DOHH2 (cell line): Measurements from ENCODE around the gene SHROOM3.

Experiments
- H3F3A ChIP-seq: fragments of 200-600 bp; sonication (generic), shearing (Covaris generic); 2 replicates; pipeline ENCODE4 v1.6.0; 2016; ENCODE audit warnings: antibody characterized with exemption, mild to moderate bottlenecking; ENCODE audit not compliant: control insufficient read depth, insufficient read depth
- H3K27ac ChIP-seq: fragments of 200-600 bp; sonication (generic); 2 replicates; pipeline ENCODE4 v1.5.1; 2014; ENCODE audit warnings: low read depth, mild to moderate bottlenecking, low read length, moderate library complexity
- H3K27me3 ChIP-seq: fragments of 200-600 bp; sonication (generic); 2 replicates; pipeline ENCODE4 v1.6.1; 2014; ENCODE audit warnings: mild to moderate bottlenecking, low read length, mixed read lengths; ENCODE audit not compliant: control insufficient read depth
- H3K36me3 ChIP-seq: fragments of 200-600 bp; sonication (generic); 2 replicates; pipeline ENCODE4 v1.6.1; 2014; ENCODE audit warnings: mild to moderate bottlenecking, low read length, moderate library complexity, mixed read lengths; ENCODE audit not compliant: control insufficient read depth
- H3K4me1 ChIP-seq: fragments of 200-600 bp; sonication (generic); 2 replicates; pipeline ENCODE4 v1.6.1; 2014; ENCODE audit warnings: mild to moderate bottlenecking, low read length, mixed read lengths; ENCODE audit not compliant: control insufficient read depth
- H3K4me2 ChIP-seq: fragments of 200-600 bp; sonication (generic); 2 replicates; pipeline ENCODE4 v1.6.0; 2014; ENCODE audit warnings: mild to moderate bottlenecking, low read length, moderate library complexity
- H3K4me3 ChIP-seq: fragments of 200-600 bp; sonication (generic); 2 replicates; pipeline ENCODE4 v1.5.1; 2014; ENCODE audit warnings: mild to moderate bottlenecking, low read length, mixed read lengths
- H3K79me2 ChIP-seq: fragments of 200-600 bp; sonication (generic); 2 replicates; pipeline ENCODE4 v1.6.1; 2014; ENCODE audit warnings: mild to moderate bottlenecking, low read length, mixed read lengths; ENCODE audit not compliant: control insufficient read depth
- H3K9me2 ChIP-seq: fragments of 200-600 bp; sonication (generic); replicated peaks from 2 replicates; pipeline ENCODE4 v1.6.1; 2014; ENCODE audit warnings: mild to moderate bottlenecking, low read length, mixed read lengths; ENCODE audit not compliant: control insufficient read depth
- H3K9me3 ChIP-seq: fragments of 200-600 bp; sonication (generic); 2 replicates; pipeline ENCODE4 v1.6.1; 2014; ENCODE audit warnings: antibody characterized with exemption, low read length, mixed read lengths; ENCODE audit not compliant: control insufficient read depth, insufficient read depth
- H4K20me1 ChIP-seq: fragments of 200-600 bp; sonication (generic); 2 replicates; pipeline ENCODE4 v1.6.0; 2014; ENCODE audit warnings: low read depth, mild to moderate bottlenecking, antibody characterized with exemption, low read length, moderate library complexity; ENCODE audit not compliant: control insufficient read depth, insufficient read depth
- EZH2phosphoT487 ChIP-seq: fragments of 200-600 bp; sonication (generic); IDR thresholded peaks from 2 replicates; pipeline ENCODE4 v1.6.1; 2017; ENCODE audit warnings: borderline replicate concordance, mild to moderate bottlenecking, antibody characterized with exemption, low read length, moderate library complexity, mixed read lengths
- TF ChIP-seq, protein P1 (sequence below): fragments of 200-600 bp; sonication (generic); IDR thresholded peaks from one replicate; pipeline ENCODE4 v1.5.1; 2014; ENCODE audit warnings: antibody characterized with exemption, mild to moderate bottlenecking, low read depth, low read length; ENCODE audit not compliant: poor library complexity, severe bottlenecking

SHROOM3 gene

GRCh38 chr4:76779740-76780459 is 344.9 kb downstream of the SHROOM3 start:
- no peaks in the 10 kb centered on the region for H3K27me3 ChIP-seq
- H3K36me3 ChIP-seq, result no peaks in the 10 kb centered on the region
- no peaks in the 10 kb centered on the region for H3K4me1 ChIP-seq
- H3K27ac ChIP-seq, result no peak overlapping the region
- H3K4me2 ChIP-seq, result no peak overlapping the region
- no peaks in the 10 kb centered on the region for H4K20me1 ChIP-seq
- H3F3A ChIP-seq, result no peaks in the 10 kb centered on the region
- no peaks in the 10 kb centered on the region for H3K9me3 ChIP-seq
- no peaks in the 10 kb centered on the region for H3K79me2 ChIP-seq
- no peak overlapping the region for H3K4me3 ChIP-seq
- no peak for TF ChIP-seq EZH2phosphoT487
- TF ChIP-seq, protein P1, sequence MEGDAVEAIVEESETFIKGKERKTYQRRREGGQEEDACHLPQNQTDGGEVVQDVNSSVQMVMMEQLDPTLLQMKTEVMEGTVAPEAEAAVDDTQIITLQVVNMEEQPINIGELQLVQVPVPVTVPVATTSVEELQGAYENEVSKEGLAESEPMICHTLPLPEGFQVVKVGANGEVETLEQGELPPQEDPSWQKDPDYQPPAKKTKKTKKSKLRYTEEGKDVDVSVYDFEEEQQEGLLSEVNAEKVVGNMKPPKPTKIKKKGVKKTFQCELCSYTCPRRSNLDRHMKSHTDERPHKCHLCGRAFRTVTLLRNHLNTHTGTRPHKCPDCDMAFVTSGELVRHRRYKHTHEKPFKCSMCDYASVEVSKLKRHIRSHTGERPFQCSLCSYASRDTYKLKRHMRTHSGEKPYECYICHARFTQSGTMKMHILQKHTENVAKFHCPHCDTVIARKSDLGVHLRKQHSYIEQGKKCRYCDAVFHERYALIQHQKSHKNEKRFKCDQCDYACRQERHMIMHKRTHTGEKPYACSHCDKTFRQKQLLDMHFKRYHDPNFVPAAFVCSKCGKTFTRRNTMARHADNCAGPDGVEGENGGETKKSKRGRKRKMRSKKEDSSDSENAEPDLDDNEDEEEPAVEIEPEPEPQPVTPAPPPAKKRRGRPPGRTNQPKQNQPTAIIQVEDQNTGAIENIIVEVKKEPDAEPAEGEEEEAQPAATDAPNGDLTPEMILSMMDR, result no peak
- H3K9me2 ChIP-seq, result no peaks in the 10 kb centered on the region

GRCh38 chr4:76780781-76781697 is 346.0 kb downstream of the SHROOM3 start:
- H3K27ac ChIP-seq, result no peak overlapping the region
- TF ChIP-seq, protein P1, result no peak
- no peak for TF ChIP-seq EZH2phosphoT487
- H3K9me2 ChIP-seq, result no peaks in the 10 kb centered on the region
- H3K79me2 ChIP-seq, result no peaks in the 10 kb centered on the region
- H3K4me2 ChIP-seq, result no peak overlapping the region
- H4K20me1 ChIP-seq, result no peaks in the 10 kb centered on the region
- H3K4me1 ChIP-seq, result no peaks in the 10 kb centered on the region
- no peaks in the 10 kb centered on the region for H3F3A ChIP-seq
- H3K36me3 ChIP-seq, result no peaks in the 10 kb centered on the region
- H3K9me3 ChIP-seq, result no peaks in the 10 kb centered on the region
- H3K4me3 ChIP-seq, result no peak overlapping the region
- no peaks in the 10 kb centered on the region for H3K27me3 ChIP-seq

DNA sequence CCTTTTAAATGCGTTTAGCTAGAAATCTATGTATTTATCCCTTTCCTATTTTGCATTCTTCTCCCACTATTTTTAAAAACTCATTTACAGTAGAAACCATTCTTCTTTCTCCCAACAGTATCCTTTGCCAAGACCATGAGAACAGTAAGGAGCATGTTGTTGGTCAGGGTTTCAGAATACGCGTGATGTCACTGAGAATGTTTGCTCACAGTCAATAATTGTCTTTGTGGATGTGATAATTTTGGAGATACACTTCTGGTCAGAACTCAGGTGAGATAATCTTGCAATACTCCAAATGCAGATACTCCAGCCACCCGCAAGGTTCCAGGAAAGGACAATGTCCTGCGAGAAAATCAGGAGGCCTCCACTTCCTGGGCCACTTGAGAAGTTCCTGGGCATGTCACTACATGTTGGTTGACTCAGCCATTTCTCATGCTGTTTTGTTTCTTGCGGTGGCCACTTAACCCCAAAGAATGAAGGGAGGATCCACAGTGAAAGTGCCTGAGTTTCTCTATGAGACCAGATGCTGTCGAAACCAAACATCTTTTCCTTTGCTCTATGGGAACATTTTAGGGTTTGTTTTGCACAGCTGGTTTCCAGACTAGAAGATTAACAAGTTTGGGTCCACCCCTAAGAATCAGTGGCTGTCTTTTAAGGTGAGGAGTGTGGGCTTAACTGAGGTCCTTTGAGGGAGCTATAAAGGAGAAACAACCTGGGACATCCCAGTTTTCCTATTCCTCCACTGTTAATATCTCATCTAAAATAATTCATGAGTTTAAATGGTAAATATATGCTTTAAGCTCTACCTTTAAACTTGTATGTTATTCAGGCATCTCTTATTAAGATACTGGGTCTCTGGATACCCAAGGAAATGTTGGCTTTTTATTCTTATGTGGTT is 346.9 kb downstream of the SHROOM3 start:
- Histone ChIP-seq H3K4me3 (no peak overlapping the region), H3K4me1 (no peaks in the 10 kb centered on the region), H3K36me3 (no peaks in the 10 kb centered on the region), H3K27ac (no peak overlapping the region), H3K27me3 (no peaks in the 10 kb centered on the region), H3F3A (no peaks in the 10 kb centered on the region), H3K4me2 (no peak overlapping the region), H4K20me1 (no peaks in the 10 kb centered on the region), H3K9me3 (no peaks in the 10 kb centered on the region), H3K9me2 (no peaks in the 10 kb centered on the region), H3K79me2 (no peaks in the 10 kb centered on the region)
- TF ChIP-seq EZH2phosphoT487, result no peak
- TF ChIP-seq, protein P1, result no peak
